Fibroblast of the aortic adventitia (primary cell): ENCODE data around the gene TBC1D8. TPM values are rescaled to one million over a fixed set of nuclear protein-coding genes. Genes with fewer than 3 reads are reported as not detected.

Source experiments
- DNase-seq: peaks from one replicate; pipeline ENCODE4 v3.0.0-alpha.2; 2010; ENCODE audit warnings: low read depth
- H3K4me3 ChIP-seq: 2 replicates; pipeline ENCODE4 v1.5.1; 2011; ENCODE audit warnings: low read depth, mild to moderate bottlenecking, control low read depth, low read length, moderate library complexity
- CTCF ChIP-seq: IDR thresholded peaks from 2 replicates; pipeline ENCODE4 v1.5.1; 2011; ENCODE audit warnings: mild to moderate bottlenecking, low read length, control low read depth, inconsistent platforms; ENCODE audit not compliant: insufficient read depth
- total RNA-seq: library from RNA; depleted of rRNA; stranded (reverse); fragments of >200 nt; gene quantifications from 2 replicates; pipeline ENCODE4 v1.2.3, GENCODE V29; 2012; ENCODE audit warnings: low replicate concordance

TBC1D8 gene
- total RNA-seq, 1 donor = 21.3 TPM

GRCh38 chr2:100977511-100977910, 173.7 kb downstream of the TBC1D8 start:
- no peak for DNase-seq
- H3K4me3 ChIP-seq = no peak overlapping the region
- no peak for TF ChIP-seq CTCF

GRCh38 chr2:100976645-100977391, 174.4 kb downstream of the TBC1D8 start:
- TF ChIP-seq CTCF = no peak
- H3K4me3 ChIP-seq = no peak overlapping the region
- no peak for DNase-seq

- H3K4me3 ChIP-seq = no peak overlapping the region
- DNase-seq = no peak
- no peak for TF ChIP-seq CTCF
These were observed 175.1 kb downstream of the TBC1D8 start for GRCh38 chr2:100976061-100976460.

- no peak for DNase-seq
- no peak for TF ChIP-seq CTCF
- no peak overlapping the region for H3K4me3 ChIP-seq
These were observed 175.7 kb downstream of the TBC1D8 start for GRCh38 chr2:100975521-100975785.

GRCh38 chr2:100974712-100975520, 176.3 kb downstream of the TBC1D8 start:
- DNase-seq = no peak
- TF ChIP-seq CTCF = no peak
- H3K4me3 ChIP-seq = no peak overlapping the region

GRCh38 chr2:100972452-100972851, 178.7 kb downstream of the TBC1D8 start:
- DNase-seq = no peak
- no peak for TF ChIP-seq CTCF
- H3K4me3 ChIP-seq = no peak overlapping the region
